Measurements from ENCODE around the gene G6PD.
"Not testable (repeated sequence)": the region's sequence is repeated elsewhere in the genome, so short reads cannot be mapped to it uniquely, and the experiment has no call there.

G6PD gene

DNA sequence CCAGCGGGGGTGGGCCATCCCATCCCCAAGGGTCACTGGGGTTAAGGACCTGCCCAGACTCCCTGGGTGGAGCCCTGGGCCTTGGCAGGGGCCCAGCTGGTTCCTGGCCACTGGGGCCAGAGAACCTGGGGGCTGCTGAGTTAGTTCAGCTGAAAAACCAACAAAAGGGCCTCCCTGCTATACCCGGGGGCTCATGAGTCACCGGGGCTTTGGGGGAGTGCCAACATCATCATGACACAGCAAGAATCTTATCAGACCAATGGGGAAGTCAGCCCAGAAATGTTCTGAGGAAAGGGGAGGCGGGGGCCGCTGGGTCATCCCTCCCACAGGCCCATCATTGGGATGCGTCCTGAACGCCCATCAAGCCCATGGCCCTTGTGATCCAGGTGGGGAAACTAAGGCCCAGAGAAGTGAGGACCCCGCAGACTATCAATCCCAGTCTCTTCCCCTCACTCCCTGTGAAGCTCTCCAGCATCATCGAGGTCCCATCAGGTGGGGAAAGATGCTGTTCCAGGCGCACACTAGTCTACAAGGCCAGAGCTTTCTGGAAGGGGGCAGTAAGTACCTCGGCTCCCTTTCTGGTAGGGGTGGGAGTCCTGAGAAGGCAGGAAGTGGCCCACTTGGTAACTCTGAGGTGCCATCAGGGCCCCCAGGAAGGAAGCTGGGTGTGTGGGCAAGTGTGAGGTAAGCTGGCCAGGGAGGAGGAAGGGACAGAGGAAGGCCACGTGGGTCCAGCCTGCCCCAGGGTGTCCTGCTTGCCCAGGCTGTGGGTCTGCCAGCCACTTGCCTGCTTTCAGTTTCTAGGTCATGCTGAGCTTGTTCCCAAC is 4.5 kb downstream of the G6PD start:
- H3K4me3 ChIP-seq (ENCODE audit: low read length) = no peak overlapping the region
- H3K4me1 ChIP-seq (ENCODE audit: control insufficient read depth, low read depth, low read length) = no peaks in the 10 kb centered on the region
- no peak overlapping the region for H3K9ac ChIP-seq (ENCODE audit: low read length)
- H3K9me3 ChIP-seq (ENCODE audit: control insufficient read depth, low read depth, low read length) = no peaks in the 10 kb centered on the region
- no peak overlapping the region for H3K27ac ChIP-seq (ENCODE audit: low read length)
- H3K36me3 ChIP-seq (ENCODE audit: control insufficient read depth, low read depth, low read length) = peaks cover 7% of the 10 kb centered on the region
- no peaks in the 10 kb centered on the region for H3K27me3 ChIP-seq (ENCODE audit: control insufficient read depth, insufficient read depth, low read length)

DNA sequence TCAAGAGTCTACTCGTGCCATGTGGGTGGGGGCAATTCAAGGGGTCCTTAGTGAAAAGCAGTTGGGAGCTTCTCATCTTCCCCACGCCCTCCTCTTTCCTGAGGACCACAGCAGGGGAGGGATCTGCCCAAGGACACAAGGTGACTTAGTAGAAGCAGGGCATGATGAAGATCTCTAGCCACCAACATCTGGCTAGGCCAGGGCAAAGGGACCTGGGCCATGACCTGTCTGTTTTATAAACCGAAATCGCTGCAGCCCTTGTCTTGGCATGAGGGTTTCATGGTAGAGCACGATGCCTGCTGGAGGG is 5.1 kb downstream of the G6PD start:
- Histone ChIP-seq H3K9ac (ENCODE audit: low read length) (no peak overlapping the region), H3K4me3 (ENCODE audit: low read length) (no peak overlapping the region), H3K4me1 (ENCODE audit: control insufficient read depth, low read depth, low read length) (no peaks in the 10 kb centered on the region), H3K27ac (ENCODE audit: low read length) (no peak overlapping the region), H3K9me3 (ENCODE audit: control insufficient read depth, low read depth, low read length) (no peaks in the 10 kb centered on the region), H3K36me3 (ENCODE audit: control insufficient read depth, low read depth, low read length) (peaks cover 7% of the 10 kb centered on the region), H3K27me3 (ENCODE audit: control insufficient read depth, insufficient read depth, low read length) (no peaks in the 10 kb centered on the region)

DNA sequence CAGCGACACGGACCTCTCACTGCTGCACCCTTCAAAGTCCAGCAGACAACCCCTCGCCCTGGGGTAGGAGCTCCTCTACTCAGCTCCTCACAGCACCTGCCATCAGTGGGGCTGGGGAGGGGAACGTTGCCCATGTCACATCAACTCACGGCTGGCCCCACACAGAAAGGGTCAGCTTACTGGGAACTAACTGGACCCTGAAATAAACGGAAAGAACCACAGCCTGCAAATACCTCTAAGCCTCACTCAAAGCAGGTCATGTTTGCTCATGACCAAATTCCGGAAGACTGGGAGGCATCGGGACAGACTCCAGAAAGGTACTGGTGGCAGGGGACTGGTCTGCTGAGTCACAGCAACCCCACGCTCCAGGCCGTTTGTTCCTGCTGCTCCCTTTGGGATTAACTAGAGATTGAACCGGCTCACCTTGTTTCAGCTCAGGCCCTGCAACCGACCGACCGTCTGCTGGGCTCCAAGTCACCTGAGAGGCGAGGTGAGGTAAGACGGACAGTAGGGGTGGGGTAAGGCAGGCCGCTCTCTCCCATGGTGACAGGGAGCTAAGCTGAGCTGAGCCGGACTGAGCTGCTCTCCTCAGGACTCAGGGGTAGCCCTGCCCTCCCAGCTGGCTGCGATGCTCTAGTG is 5.6 kb downstream of the G6PD start:
- no peaks in the 10 kb centered on the region for H3K4me1 ChIP-seq (ENCODE audit: control insufficient read depth, low read depth, low read length)
- peaks cover 7% of the 10 kb centered on the region for H3K36me3 ChIP-seq (ENCODE audit: control insufficient read depth, low read depth, low read length)
- peaks cover 3% of the 10 kb centered on the region for H3K9me3 ChIP-seq (ENCODE audit: control insufficient read depth, low read depth, low read length)
- H3K27ac ChIP-seq (ENCODE audit: low read length) = no peak overlapping the region
- no peak overlapping the region for H3K4me3 ChIP-seq (ENCODE audit: low read length)
- no peaks in the 10 kb centered on the region for H3K27me3 ChIP-seq (ENCODE audit: control insufficient read depth, insufficient read depth, low read length)
- H3K9ac ChIP-seq (ENCODE audit: low read length) = no peak overlapping the region

DNA sequence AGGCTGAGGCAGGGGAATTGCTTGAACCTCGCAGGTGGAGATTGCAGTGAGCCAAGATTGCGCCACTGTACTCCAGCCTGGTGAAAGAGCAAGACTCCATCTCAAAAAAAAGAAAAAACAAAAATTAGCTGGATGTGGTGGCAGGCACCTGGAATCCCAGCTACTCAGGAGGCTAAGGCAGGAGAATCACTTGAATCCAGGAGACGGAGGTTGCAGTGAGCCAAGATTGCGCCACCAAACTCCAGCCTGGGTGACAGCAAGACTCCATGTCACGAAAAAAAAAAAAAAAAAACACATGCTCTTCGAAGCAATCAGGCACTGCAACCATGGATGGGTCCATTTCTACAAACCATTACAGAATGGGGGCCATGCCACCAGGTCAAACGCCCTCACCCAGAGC is 6.3 kb downstream of the G6PD start:
- H3K27ac ChIP-seq (ENCODE audit: low read length); H3K9me3 ChIP-seq (ENCODE audit: control insufficient read depth, low read depth, low read length); H3K9ac ChIP-seq (ENCODE audit: low read length); H3K4me1 ChIP-seq (ENCODE audit: control insufficient read depth, low read depth, low read length); H3K36me3 ChIP-seq (ENCODE audit: control insufficient read depth, low read depth, low read length); H3K27me3 ChIP-seq (ENCODE audit: control insufficient read depth, insufficient read depth, low read length); H3K4me3 ChIP-seq (ENCODE audit: low read length): not testable (repeated sequence)

DNA sequence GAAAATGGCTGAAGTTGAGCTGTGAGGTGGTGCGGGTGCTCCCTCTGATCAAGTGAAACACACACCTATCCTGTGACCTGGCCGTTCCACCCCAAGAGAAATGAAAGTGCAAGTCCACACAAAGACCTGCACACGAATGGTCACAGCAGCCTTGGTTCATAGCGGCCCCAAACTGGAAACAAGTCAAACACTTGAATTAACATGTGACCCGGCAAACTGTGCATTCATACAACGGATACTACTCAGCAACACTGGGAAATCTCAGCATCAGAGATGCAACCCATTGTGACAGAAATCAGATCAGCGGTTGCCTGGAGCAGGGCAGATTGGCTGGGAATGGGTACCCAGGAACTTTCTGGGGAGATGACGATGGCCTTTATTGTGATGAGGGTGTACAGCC is 7.6 kb downstream of the G6PD start:
- Histone ChIP-seq H3K9ac (ENCODE audit: low read length) (no peak overlapping the region), H3K27ac (ENCODE audit: low read length) (no peak overlapping the region), H3K27me3 (ENCODE audit: control insufficient read depth, insufficient read depth, low read length) (no peaks in the 10 kb centered on the region), H3K9me3 (ENCODE audit: control insufficient read depth, low read depth, low read length) (peaks cover 4% of the 10 kb centered on the region), H3K4me3 (ENCODE audit: low read length) (no peak overlapping the region), H3K36me3 (ENCODE audit: control insufficient read depth, low read depth, low read length) (peaks cover 3% of the 10 kb centered on the region), H3K4me1 (ENCODE audit: control insufficient read depth, low read depth, low read length) (no peaks in the 10 kb centered on the region)

DNA sequence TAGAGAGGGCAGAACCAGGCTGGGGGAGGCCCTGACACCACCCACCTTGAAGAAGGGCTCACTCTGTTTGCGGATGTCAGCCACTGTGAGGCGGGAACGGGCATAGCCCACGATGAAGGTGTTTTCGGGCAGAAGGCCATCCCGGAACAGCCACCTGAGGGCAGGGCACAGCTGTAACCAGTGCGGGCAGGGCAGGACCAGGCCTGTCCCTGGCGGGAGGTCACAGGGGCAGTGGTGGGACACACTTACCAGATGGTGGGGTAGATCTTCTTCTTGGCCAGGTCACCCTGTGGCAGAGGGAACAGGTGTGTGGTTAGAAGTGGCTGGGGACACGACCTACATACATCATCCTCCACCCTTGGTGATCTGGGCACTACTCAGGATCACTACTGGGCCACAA is 10.8 kb downstream of the G6PD start:
- Histone ChIP-seq H3K9me3 (ENCODE audit: control insufficient read depth, low read depth, low read length) (peaks cover 4% of the 10 kb centered on the region), H3K4me1 (ENCODE audit: control insufficient read depth, low read depth, low read length) (no peaks in the 10 kb centered on the region), H3K27me3 (ENCODE audit: control insufficient read depth, insufficient read depth, low read length) (no peaks in the 10 kb centered on the region), H3K9ac (ENCODE audit: low read length) (no peak overlapping the region), H3K4me3 (ENCODE audit: low read length) (no peak overlapping the region), H3K27ac (ENCODE audit: low read length) (no peak overlapping the region), H3K36me3 (ENCODE audit: control insufficient read depth, low read depth, low read length) (peaks cover 13% of the 10 kb centered on the region)

DNA sequence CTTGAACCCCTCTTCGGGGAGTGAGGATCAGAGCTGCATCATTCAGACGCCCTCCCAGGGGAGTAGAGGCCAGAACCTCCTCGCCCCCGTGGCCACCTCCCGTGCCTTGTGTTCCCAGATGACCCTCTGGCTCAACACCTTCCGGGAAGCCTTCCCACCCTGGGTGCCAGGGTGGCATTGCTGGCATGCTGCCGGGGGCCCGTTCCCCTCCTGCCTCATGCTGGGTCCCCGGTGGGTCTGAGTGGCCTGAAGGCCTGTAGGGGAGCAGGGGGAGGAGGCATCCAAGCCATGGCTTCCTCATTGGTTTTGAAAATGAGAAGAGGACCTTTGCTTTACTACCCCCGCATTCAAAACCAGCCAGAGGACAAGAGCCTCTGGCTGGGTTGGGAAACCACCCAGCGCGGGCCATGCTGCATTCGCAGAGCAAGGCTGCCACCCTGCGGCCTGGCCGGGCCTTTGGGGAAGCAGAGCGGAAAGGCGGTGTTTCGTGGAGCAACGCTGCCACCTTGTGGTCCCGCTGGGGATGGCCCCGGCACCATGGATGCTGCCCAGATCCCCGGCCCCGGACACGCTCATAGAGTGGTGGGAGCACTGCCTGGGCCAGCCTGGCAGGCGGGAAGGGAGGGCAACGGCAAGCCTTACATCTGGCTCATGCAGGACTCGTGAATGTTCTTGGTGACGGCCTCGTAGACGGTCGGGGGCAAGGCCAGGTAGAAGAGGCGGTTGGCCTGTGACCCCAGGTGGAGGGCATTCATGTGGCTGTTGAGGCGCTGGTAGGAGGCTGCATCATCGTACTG is 11.9 kb downstream of the G6PD start:
- Histone ChIP-seq H3K9me3 (ENCODE audit: control insufficient read depth, low read depth, low read length) (peaks cover 4% of the 10 kb centered on the region), H3K4me3 (ENCODE audit: low read length) (no peak overlapping the region), H3K27me3 (ENCODE audit: control insufficient read depth, insufficient read depth, low read length) (no peaks in the 10 kb centered on the region), H3K27ac (ENCODE audit: low read length) (no peak overlapping the region), H3K36me3 (ENCODE audit: control insufficient read depth, low read depth, low read length) (peaks cover 13% of the 10 kb centered on the region), H3K9ac (ENCODE audit: low read length) (no peak overlapping the region), H3K4me1 (ENCODE audit: control insufficient read depth, low read depth, low read length) (no peaks in the 10 kb centered on the region)

DNA sequence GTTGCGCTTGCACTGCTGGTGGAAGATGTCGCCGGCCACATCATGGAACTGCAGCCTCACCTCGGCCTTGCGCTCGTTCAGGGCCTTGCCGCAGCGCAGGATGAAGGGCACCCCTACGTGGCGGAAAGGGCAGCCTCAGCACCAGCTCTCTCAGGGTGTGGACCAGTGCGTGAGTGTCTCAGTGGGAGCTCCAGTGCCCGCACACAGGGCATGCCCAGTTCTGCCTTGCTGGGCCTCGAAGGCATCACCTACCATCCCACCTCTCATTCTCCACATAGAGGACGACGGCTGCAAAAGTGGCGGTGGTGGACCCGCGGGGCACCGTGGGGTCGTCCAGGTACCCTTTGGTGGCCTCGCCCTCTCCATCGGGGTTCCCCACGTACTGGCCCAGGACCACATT is 14.0 kb downstream of the G6PD start:
- H3K9ac ChIP-seq (ENCODE audit: low read length) = no peak overlapping the region
- no peak overlapping the region for H3K4me3 ChIP-seq (ENCODE audit: low read length)
- H3K9me3 ChIP-seq (ENCODE audit: control insufficient read depth, low read depth, low read length) = peaks cover 4% of the 10 kb centered on the region
- no peak overlapping the region for H3K27ac ChIP-seq (ENCODE audit: low read length)
- H3K36me3 ChIP-seq (ENCODE audit: control insufficient read depth, low read depth, low read length) = peaks cover 13% of the 10 kb centered on the region
- no peaks in the 10 kb centered on the region for H3K27me3 ChIP-seq (ENCODE audit: control insufficient read depth, insufficient read depth, low read length)
- no peaks in the 10 kb centered on the region for H3K4me1 ChIP-seq (ENCODE audit: control insufficient read depth, low read depth, low read length)

DNA sequence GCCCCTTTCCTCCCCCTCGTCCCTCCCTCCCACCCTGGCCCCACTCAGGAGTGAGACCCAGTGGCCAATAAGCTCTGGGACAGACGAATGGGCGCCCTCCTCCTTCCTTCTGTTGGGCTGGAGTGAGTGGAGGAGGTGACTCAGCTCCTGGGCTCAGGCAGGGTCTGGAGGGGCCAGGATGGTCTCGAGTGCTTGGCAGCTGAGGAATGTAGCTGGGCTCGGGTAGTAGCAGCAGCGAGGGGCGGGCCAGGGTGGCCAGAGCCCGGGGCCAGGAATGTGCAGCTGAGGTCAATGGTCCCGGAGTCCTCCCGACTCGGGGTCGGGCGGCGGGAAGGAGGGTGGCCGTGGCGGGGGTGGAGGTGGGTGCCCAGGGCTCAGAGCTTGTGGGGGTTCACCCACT is 15.0 kb downstream of the G6PD start:
- no peak overlapping the region for H3K9ac ChIP-seq (ENCODE audit: low read length)
- H3K27me3 ChIP-seq (ENCODE audit: control insufficient read depth, insufficient read depth, low read length) = no peaks in the 10 kb centered on the region
- no peak overlapping the region for H3K27ac ChIP-seq (ENCODE audit: low read length)
- peaks cover 13% of the 10 kb centered on the region for H3K36me3 ChIP-seq (ENCODE audit: control insufficient read depth, low read depth, low read length)
- H3K9me3 ChIP-seq (ENCODE audit: control insufficient read depth, low read depth, low read length) = peaks cover 4% of the 10 kb centered on the region
- H3K4me3 ChIP-seq (ENCODE audit: low read length) = no peak overlapping the region
- H3K4me1 ChIP-seq (ENCODE audit: control insufficient read depth, low read depth, low read length) = no peaks in the 10 kb centered on the region

DNA sequence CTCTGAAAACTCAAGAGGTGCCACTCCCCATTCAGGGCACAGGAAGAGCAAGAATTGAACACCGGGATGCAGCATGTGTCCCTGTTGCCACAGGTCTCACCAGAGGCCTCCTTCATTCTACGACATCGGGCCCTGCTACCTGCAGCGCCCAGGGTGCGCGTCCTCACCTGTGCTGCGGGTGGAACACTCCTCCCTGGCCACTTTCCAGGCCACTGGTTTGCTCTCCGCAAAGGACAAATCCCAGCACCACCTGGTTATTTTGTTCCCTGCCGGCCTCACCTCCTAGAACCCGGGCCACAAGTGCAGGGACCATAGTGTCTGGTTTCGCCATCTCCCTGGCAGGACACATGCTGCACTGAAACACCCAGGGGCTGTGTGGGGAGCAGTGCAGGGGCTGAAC is 16.4 kb downstream of the G6PD start:
- Histone ChIP-seq H3K36me3 (ENCODE audit: control insufficient read depth, low read depth, low read length) (peaks cover 13% of the 10 kb centered on the region), H3K4me1 (ENCODE audit: control insufficient read depth, low read depth, low read length) (no peaks in the 10 kb centered on the region), H3K9ac (ENCODE audit: low read length) (no peak overlapping the region), H3K4me3 (ENCODE audit: low read length) (no peak overlapping the region), H3K27me3 (ENCODE audit: control insufficient read depth, insufficient read depth, low read length) (peaks cover 10% of the 10 kb centered on the region), H3K9me3 (ENCODE audit: control insufficient read depth, low read depth, low read length) (no peaks in the 10 kb centered on the region), H3K27ac (ENCODE audit: low read length) (no peak overlapping the region)

DNA sequence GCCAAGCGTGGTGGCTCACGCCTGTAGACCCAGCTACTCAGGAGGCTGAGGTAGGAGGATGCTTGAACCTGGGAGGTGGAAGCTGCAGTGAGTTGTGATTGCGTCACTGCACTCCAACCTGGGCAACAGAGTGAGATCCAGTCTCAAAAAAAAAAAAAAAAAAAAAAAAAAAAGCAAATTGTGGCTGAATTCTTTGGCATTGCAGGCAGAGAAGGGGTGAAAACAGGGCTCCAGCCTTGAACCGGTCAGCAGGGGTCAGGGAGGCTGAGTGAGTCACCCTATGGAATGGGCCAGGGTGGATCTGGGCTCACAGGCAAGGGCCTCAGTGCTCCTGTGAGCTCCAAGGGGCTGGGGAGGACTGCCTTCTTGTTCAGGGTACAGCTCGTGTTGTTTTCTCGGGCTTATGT is 17.4 kb downstream of the G6PD start:
- H3K27me3 ChIP-seq (ENCODE audit: control insufficient read depth, insufficient read depth, low read length) = peaks cover 20% of the 10 kb centered on the region
- peaks cover 13% of the 10 kb centered on the region for H3K36me3 ChIP-seq (ENCODE audit: control insufficient read depth, low read depth, low read length)
- H3K4me3 ChIP-seq (ENCODE audit: low read length) = no peak overlapping the region
- H3K27ac ChIP-seq (ENCODE audit: low read length) = no peak overlapping the region
- no peaks in the 10 kb centered on the region for H3K9me3 ChIP-seq (ENCODE audit: control insufficient read depth, low read depth, low read length)
- no peak overlapping the region for H3K9ac ChIP-seq (ENCODE audit: low read length)
- H3K4me1 ChIP-seq (ENCODE audit: control insufficient read depth, low read depth, low read length) = no peaks in the 10 kb centered on the region
